GM21528 (cell line): Measurements from ENCODE around the gene FBXO31.
A peak's percentile ranks its signal among the peaks of the same experiment; 100 is the strongest.

ENCODE experiments used
- ATAC-seq: cut with Tn5 transposase; IDR thresholded peaks from one replicate; pipeline ENCODE4 v1.9.1; 2021; ENCODE audit warnings: mild to moderate bottlenecking, moderate library complexity; ENCODE audit not compliant: unreplicated experiment, low FRiP score

Gene FBXO31

DNA sequence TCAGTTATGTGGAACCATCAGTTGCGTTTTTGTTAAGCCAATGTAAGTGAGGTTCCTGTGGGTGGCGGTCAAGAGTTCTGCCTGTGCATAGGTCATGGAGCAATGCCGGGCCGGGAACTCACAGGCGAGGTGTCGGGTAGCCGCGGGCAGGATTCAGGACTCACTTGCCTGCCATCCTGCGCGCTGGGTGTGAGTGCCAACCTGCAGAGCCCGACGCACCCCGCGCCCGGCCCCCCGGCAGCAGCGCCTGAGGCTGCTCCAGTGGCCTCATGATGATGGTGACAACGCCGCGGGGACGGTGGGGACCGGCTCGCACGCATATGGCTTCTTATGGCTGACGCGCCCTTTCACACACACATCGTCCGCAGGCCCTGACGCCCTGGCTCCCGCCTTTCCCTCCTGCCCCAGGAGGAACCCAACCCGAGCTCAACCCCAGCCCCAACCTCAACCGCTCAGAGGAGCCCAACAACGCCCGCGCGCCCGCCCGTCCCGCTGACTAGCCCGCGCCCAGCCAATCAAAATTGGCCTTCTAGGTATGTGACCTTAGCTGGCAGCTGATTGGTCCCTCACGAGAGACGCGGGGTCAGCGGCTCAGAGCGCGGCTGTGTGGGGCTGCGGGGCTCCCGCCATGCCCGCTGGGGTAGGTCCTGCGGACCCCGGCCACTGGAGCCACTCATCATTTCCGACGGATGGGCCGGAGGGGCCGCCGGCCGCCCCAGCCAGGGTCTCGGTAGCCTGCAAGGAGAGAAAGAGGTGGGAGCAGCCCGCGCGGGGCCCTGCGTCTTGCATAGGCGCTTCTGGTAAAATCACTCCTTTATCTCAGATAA is 66.4 kb downstream of the FBXO31 start, which contains the start of gene C16orf95:
C16orf95 (minus strand) TSS at position 470 of the 827 bp plus-strand sequence; CDS start at position 320, 150 bp downstream.
- ATAC-seq: peak; percentile 88

GRCh38 chr16:87316450-87316922 is 67.1 kb downstream of the FBXO31 start:
- ATAC-seq: no peak

DNA sequence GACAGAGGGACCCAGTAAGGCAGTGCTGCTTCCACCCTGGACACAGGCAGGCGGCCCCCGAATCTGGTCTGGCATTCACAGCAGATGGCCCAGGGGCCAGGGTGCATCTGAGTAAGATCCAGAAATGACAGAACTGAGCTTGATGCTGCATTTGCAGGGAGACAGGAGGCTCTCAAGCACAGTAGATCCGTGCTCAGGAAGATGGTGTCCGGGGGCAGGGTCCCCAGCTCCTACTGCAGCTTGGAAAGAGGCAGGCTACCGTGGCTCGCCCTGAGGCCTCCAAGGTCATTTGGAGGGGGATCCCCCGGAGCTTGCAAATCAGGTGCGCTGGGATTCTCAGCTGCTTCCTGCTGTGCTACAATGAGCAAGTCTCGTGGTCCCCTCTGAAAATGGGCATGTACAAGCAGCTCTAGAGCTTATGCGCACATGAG is 68.6 kb downstream of the FBXO31 start:
- no peak for ATAC-seq

- no peak for ATAC-seq
Measured at GRCh38 chr16:87312008-87312407, 71.6 kb downstream of the FBXO31 start.

GRCh38 chr16:87311387-87311786 is 72.2 kb downstream of the FBXO31 start:
- ATAC-seq: no peak

DNA sequence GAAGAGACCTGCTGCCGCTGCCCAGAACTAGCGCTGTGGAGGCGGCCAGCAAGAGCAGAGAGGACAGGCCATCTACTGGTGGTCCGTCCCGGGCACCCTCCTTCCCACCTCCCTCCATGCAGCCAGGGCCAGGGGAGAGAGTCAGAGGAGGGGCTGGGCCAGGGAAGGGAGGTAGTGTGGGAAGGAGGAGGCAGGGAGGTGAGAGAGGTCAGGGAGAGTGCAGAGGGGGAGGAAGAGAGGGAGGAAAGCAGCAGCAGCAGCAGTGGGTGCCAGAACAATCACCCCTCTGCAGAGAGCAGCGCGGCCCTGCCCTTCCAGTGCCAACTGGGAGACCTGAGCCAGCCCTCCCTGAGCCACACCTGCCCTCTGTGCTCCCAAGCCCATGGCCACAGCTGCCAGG is 73.0 kb downstream of the FBXO31 start:
- ATAC-seq: no peak

- ATAC-seq: no peak
Measured at GRCh38 chr16:87309620-87310525, 73.7 kb downstream of the FBXO31 start.

GRCh38 chr16:87308826-87309225 is 74.8 kb downstream of the FBXO31 start:
- ATAC-seq: no peak

DNA sequence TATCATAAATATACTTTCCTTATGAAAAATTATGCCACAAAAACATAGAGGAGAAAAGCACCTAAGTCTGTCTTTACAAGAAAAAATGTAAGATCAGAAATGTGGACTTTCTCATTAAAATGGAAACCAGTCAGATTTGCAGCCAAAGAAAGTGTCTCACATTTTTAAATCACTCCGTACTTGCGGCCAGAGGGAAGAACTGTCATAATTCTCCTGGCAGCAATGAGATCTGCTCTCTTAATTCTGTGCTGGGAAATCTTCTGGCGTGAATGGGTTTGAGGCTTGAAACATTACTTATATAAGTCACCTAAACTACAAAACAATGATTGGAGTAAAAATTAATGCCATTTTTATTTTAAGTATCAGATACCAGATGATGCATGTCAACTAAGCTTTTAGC is 77.1 kb downstream of the FBXO31 start:
- ATAC-seq: no peak

- ATAC-seq: no peak
Measured at GRCh38 chr16:87305505-87306391, 77.8 kb downstream of the FBXO31 start.

- ATAC-seq: no peak
Measured at GRCh38 chr16:87304951-87305350, 78.6 kb downstream of the FBXO31 start.

DNA sequence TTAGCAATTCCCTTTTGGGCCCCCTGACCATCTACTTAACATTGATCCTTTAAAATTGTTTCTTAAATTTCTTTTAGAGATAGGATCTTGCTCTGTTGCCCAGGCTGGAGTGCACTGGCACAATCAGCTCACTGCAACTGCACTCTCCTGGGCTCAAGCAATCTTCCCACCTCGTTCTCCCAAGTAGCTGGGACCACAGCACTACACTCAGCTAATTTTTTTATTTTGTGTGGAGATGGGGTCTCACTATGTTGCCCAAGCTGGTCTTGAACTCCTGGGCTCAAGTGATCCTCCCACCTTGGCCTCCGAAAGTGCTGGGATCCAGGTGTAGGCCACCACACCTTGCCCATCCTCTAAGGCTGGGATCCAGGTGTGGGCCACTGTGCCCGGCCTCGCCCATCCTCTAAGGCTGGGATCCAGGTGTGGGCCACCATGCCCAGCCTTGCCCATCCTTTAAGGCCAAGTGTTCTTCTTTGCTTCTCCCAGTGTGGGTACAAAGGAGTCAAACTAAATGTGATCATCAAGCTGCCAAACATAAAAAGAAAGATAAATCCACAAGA is 79.5 kb downstream of the FBXO31 start:
- no peak for ATAC-seq

GRCh38 chr16:87303431-87303930 is 80.1 kb downstream of the FBXO31 start:
- ATAC-seq: no peak

DNA sequence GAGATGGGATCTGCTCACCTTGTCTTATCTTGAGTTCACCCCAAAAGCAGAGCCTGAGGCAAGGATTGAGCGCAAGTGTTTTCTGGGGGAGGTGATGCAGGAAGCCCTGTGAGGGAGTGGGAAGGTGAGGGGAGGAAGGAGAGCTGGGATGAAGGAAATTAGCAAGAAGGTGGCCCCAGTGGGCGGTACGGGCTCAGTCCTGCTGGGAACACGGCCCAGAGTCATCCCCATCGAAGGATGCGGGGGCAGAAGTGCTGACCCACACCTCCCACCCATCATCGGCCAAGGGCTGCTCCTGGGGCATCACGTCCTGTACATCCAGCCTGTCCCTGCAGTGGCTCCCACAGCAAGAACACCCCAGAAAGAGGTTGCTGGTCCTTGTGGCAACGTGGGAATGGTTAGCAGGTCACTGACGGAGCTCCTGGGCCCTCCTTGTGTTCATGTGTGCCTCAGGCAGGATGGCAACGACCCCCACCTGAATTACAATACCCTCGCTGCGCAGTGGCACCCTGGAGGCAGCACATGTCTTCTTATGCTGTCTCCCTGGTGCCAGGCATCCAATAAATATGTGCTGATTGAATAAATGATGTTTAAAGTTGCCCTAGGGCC is 84.6 kb downstream of the FBXO31 start:
- ATAC-seq: no peak

GRCh38 chr16:87297918-87298631 is 85.5 kb downstream of the FBXO31 start:
- ATAC-seq: no peak

GRCh38 chr16:87297407-87297806 is 86.2 kb downstream of the FBXO31 start:
- ATAC-seq: no peak

DNA sequence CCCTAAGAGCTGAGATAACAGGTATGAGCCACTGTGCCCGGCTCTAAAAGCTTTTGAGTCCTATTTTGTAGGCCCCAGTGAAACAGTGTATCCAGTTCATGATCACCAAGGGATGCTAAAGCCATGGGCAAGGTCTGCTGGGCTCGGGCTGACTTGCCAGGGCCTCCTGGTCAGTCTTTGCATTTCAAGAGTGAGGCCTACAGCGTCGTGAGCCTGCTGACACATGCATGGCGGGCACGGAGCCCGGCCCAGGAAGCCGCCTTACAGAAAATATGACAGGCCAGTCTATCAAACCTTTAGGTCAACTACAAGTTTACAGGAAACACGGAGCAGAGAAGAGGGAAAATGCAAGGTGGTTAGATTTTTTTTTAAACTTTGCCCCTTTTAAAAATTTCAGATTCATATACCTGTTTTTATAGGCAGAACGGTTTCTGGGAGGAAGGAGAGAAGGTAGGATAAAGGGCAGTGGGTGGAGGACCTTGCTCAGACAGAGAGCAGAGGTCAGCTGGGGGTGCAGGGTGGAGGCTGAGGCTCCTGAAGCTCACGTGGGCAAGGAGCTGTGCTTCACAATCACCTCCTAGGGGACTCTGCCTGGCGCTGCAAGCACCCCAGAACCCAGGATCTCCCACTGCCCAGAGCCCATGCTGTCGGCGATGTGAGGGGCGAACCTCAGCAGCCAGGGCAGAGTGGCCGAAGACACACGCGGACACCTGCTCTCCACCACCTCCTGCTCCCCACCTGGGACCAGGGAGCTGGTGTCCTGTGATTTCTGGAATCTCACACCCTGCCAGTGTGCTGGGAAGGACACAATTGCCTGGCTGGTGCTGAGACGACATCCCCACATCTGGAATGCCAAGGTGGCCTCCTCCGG is 87.7 kb downstream of the FBXO31 start:
- no peak for ATAC-seq

DNA sequence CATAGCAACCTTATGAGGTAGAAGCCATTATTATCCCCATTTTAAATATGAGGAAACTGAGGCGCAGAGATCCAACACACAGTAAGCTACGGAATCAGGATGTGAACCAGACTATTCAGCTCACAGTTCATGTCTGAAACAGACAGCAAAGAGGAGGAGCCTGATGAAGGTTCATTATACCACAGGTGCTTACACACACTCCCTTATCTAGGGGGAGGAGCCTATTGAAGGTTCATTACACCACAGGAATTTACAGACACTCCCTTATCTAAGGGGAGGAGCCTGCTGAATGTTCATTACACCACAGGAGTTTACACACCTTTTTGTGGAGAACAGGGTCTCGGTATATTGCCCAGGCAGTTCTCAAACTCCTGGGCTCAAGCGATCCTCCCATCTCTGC is 88.3 kb downstream of the FBXO31 start:
- no peak for ATAC-seq
